Measurements from ENCODE around the gene XYLT2. TPM values are rescaled to one million over a fixed set of nuclear protein-coding genes. Genes with fewer than 3 reads are reported as not detected.

The XYLT2 gene
- total and polyA plus RNA-seq, 7 donors, result 2.8 to 6.3 (median 4.0) TPM

DNA sequence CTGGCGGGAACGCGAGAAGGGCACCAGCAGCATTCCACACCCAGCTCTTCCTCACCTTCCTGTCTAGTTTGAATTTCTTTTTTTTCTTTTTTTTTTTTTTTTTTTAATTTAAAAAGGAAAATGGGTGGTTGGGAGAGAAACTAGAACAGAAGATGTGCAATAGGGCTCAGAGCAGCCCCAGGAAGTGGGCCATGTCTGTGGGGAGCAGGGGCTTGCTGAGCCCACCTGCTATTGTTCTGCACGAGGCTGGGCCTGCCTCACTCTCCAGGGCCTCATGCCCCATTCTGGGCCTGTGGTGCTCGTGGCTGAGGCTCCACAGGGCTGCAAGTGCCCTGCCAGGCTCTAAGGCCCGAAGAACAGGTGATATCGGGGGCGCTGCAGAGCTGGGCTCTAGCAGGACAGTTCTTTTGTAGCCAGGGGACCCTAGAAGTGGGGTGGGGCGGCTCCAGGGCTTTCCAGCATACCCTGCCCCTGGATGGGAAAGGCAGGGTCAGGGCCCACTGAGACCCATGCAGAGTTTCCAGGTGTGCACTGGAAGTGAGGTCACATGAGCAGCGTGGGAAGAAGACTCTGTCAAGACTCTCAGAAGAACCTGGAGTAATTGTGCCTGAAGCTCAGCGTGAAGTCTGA is 14.7 kb downstream of the XYLT2 start:
- H3K9me3 ChIP-seq, result no peaks in the 10 kb centered on the region
- no peak overlapping the region for H3K4me3 ChIP-seq
- no peak overlapping the region for H3K27ac ChIP-seq
- ATAC-seq, result no peak
- no peak for DNase-seq
- TF ChIP-seq, protein P1, sequence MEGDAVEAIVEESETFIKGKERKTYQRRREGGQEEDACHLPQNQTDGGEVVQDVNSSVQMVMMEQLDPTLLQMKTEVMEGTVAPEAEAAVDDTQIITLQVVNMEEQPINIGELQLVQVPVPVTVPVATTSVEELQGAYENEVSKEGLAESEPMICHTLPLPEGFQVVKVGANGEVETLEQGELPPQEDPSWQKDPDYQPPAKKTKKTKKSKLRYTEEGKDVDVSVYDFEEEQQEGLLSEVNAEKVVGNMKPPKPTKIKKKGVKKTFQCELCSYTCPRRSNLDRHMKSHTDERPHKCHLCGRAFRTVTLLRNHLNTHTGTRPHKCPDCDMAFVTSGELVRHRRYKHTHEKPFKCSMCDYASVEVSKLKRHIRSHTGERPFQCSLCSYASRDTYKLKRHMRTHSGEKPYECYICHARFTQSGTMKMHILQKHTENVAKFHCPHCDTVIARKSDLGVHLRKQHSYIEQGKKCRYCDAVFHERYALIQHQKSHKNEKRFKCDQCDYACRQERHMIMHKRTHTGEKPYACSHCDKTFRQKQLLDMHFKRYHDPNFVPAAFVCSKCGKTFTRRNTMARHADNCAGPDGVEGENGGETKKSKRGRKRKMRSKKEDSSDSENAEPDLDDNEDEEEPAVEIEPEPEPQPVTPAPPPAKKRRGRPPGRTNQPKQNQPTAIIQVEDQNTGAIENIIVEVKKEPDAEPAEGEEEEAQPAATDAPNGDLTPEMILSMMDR (IDR thresholded peaks at IDR 0.05), result no peak
- WGBS, 3 donors, result 84 to 92% (median 84%) methylated on average over 11 of the region's 11 CpGs
- peaks cover 5% of the 10 kb centered on the region for H3K4me1 ChIP-seq
- intact Hi-C loops (cut with DNase I), result loop anchor here in 1 of 2 donors (5.0 kb wide), 1 partner anchor 107 kb away; the partner anchor contains the start of gene CHAD
- H3K27me3 ChIP-seq (ENCODE audit: insufficient read depth in 3 of 3, low read length in 2 of 3), result no peaks in the 10 kb centered on the region
- H3K36me3 ChIP-seq (ENCODE audit: insufficient read depth in 1 of 2, low read depth in 1 of 2), result peaks cover 0 to 62% of the 10 kb centered on the region in 2 donors

DNA sequence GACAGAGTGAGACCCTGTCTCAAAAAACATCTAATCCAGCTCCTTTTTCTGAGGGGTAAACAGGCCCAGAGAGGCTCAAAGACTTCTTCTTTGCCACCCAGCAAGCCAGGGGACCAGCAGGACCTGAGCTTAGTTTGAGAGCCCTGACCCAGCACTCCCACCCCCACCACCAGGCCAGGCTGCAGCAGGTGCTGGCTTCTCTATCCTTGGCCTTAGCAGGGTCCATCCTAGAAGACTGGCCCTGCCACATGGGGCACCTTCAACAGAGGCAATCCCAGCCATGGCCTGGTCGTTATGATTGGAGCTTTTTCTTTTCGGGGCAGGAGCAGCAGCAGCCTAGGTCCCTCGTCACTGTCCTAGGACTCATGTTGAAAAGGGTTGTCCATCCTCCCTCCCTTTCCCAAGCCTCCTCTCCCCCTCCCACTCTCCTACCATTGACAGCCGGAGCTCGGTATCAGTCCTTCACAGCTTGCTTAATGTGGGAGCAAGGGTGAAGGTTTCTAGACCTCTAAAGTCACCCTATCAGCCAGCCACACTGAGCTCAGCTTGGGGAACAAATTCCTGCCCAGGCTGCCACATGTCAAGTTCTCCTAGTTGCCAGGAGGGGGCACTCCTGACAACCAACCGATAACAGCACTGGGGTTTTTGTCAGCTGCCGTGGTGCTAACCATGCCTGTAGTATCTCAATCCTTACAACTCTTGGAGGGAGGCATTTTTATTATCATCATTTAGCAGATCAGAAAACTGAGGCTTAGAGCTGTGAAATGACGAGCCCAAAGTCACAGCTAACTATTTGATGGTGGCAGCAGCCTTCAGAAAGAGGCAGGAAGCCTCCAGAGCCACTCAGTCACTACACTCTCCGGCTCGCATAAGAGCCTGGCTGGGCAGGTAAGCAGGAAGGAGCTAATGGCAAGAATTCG is 15.9 kb downstream of the XYLT2 start:
- ATAC-seq (peak; percentile 69 to 83 (median 79)), DNase-seq (peak; percentile 47 to 68)
- peaks cover 0 to 62% of the 10 kb centered on the region in 2 donors for H3K36me3 ChIP-seq (ENCODE audit: insufficient read depth in 1 of 2, low read depth in 1 of 2)
- 33 to 40% (median 37%) methylated on average over 11 of the region's 11 CpGs for WGBS, 3 donors
- no peaks in the 10 kb centered on the region for H3K27me3 ChIP-seq (ENCODE audit: insufficient read depth in 3 of 3, low read length in 2 of 3)
- peaks cover 5% of the 10 kb centered on the region for H3K4me1 ChIP-seq
- H3K27ac ChIP-seq, result no peak overlapping the region
- no peaks in the 10 kb centered on the region for H3K9me3 ChIP-seq
- no peak overlapping the region for H3K4me3 ChIP-seq
- TF ChIP-seq, protein P1 (IDR thresholded peaks at IDR 0.05), result peak; percentile 68
- intact Hi-C loops (cut with DNase I), result loop anchor here (2.0 to 5.0 kb wide), 2 partner anchors 105 to 111 kb away; partner anchors contain the start of gene CHAD (in 1 of the 2)

DNA sequence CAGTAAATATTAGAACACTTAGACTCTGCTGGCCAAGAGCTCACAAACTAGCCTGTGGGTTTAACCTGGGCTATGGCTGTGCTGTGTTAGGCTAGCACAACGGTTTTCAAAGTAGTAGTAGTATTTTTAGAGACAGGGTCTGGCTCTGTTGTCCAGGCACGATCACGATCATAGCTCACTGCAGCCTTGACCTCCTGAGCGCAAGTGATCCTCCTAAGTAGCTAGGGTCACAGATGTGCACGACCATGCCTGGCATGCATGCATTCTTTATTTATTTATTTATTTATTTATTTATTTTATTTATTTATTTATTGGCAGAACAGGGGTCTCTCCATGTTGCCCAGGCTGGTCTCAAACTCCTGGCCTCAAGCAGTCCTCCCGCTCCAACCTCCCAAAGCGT is 16.7 kb downstream of the XYLT2 start:
- Histone ChIP-seq H3K9me3 (no peaks in the 10 kb centered on the region), H3K27me3 (ENCODE audit: insufficient read depth in 3 of 3, low read length in 2 of 3) (no peaks in the 10 kb centered on the region), H3K27ac (no peak overlapping the region), H3K36me3 (ENCODE audit: insufficient read depth in 1 of 2, low read depth in 1 of 2) (peaks cover 0 to 62% of the 10 kb centered on the region in 2 donors), H3K4me3 (no peak overlapping the region), H3K4me1 (peaks cover 5% of the 10 kb centered on the region)
- TF ChIP-seq, protein P1 (IDR thresholded peaks at IDR 0.05), result no peak
- WGBS, 3 donors, result 66 to 83% (median 67%) methylated on average over 7 of the region's 7 CpGs
- DNase-seq (no peak), ATAC-seq (no peak)
- intact Hi-C loops (cut with DNase I), result loop anchor here (2.0 to 5.0 kb wide), 2 partner anchors 105 to 110 kb away; partner anchors contain the start of gene CHAD (in 1 of the 2)

DNA sequence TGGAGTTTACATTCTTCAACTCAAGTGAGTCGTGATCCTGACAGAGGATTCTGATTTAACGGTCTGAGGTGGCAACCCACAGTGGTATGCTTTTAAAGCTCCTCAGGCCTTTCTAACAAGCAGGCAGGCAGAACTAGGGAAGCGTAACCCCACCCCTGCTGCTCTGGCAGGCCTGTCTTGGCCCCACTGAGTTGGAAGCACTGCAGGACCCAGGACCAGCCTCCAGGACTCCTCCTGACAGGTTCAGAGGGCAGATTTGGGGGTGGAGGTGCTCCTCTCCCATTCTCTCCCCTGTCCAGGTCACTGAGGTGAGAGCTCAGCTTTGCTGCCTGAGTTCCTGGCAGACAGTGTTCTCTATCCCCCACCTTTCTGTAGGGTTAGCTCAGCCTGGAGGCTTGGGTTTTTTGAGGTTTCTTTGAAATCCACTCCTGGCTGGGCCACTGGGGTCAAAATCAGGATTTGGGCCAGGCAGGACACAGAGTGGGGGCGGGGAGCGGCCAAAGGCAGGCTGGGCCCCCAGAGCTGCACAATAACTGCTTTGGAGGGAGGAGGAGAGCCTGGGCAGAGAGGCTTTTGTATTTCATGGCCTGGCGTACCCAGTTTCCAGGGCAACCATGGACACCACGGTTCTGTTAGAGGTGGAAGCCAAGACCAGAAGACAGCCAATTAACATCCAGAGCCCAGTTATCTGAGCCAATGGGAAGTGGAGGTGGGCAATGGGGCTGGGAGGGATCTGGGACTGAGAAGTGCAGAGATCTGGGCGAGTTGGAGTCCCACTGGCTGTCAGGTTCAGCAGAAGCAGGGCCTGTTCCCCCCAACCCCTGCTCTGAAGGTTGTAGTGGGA is 17.5 kb downstream of the XYLT2 start:
- TF ChIP-seq, protein P1 (IDR thresholded peaks at IDR 0.05), result no peak
- Histone ChIP-seq H3K9me3 (no peaks in the 10 kb centered on the region), H3K27me3 (ENCODE audit: insufficient read depth in 3 of 3, low read length in 2 of 3) (no peaks in the 10 kb centered on the region), H3K4me1 (peaks cover 5% of the 10 kb centered on the region), H3K36me3 (ENCODE audit: insufficient read depth in 1 of 2, low read depth in 1 of 2) (peaks cover 0 to 62% of the 10 kb centered on the region in 2 donors), H3K4me3 (no peak overlapping the region), H3K27ac (no peak overlapping the region)
- no peak for ATAC-seq
- intact Hi-C loops (cut with DNase I), result loop anchor here (2.0 to 5.0 kb wide), 2 partner anchors 104 to 109 kb away; partner anchors contain the start of gene CHAD (in 1 of the 2)
- WGBS, 3 donors, result 59 to 69% (median 61%) methylated on average over 8 of the region's 8 CpGs
- DNase-seq, result peak in 1 of 2 donors; percentile 42
